Endothelial cell of umbilical vein (primary cell): Measurements from ENCODE around the gene EGF. TPM values are rescaled to one million over a fixed set of nuclear protein-coding genes. Genes with fewer than 3 reads are reported as not detected.
A peak's percentile ranks its signal among the peaks of the same experiment; 100 is the strongest.

ENCODE experiments used
- BruUV-seq: library from RNA; stranded (reverse); fragments of 400-500 nt; replicated peaks from 2 replicates; lab custom pipeline; 2021; lab: Mats Ljungman, UMichigan
- CTCF ChIA-PET: fragments of 300-600, 350-600 bp; sonication (Branson Sonifier 250); formaldehyde crosslinking; loops from one replicate; lab custom pipeline; 2021; ENCODE audit warnings: antibody characterized with exemption, inconsistent platforms; lab: Charles Lee
- POLR2A ChIA-PET: fragments of 300-600, 350-600 bp; sonication (Branson Sonifier 250); formaldehyde crosslinking; loops from one replicate; lab custom pipeline; 2021; ENCODE audit warnings: antibody characterized with exemption, inconsistent platforms; lab: Charles Lee
- DNase-seq: peaks from one replicate; pipeline ENCODE4 v3.0.0-alpha.2; 2011; ENCODE audit warnings: low read depth, low spot score
- FAIRE-seq: peaks from 2 replicates; lab custom pipeline; 2011; peaks lifted over from hg19 to GRCh38; lab: Jason Lieb, UNC
- H2AFZ ChIP-seq: 2 replicates; pipeline ENCODE4 v1.6.0; 2012; ENCODE audit warnings: low read depth, low read length, control low read depth, inconsistent platforms
- H3K27ac ChIP-seq: 2 replicates; pipeline ENCODE4 v1.5.1; 2011; ENCODE audit warnings: low read depth, mild to moderate bottlenecking, control low read depth, low read length, moderate library complexity; ENCODE audit not compliant: insufficient read depth
- H3K27me3 ChIP-seq, 2 experiments: 2 replicates each; pipeline versions ENCODE4 v1.6.0 to v1.6.1; 2011; ENCODE audit warnings: low read length in 2 of 2, mixed read lengths in 1 of 2; ENCODE audit not compliant: control insufficient read depth in 2 of 2, insufficient read depth in 2 of 2
- H3K36me3 ChIP-seq, 2 experiments: 2 replicates in 1 of 2; 3 replicates in 1 of 2; pipeline ENCODE4 v1.5.1; 2011; ENCODE audit warnings: low read length in 2 of 2, mild to moderate bottlenecking in 1 of 2, moderate library complexity in 1 of 2; ENCODE audit not compliant: control insufficient read depth in 2 of 2, insufficient read depth in 2 of 2; ENCODE audit errors: extremely low read depth in 1 of 2
- H3K4me1 ChIP-seq: 3 replicates; pipeline ENCODE4 v1.5.1; 2011; ENCODE audit warnings: mild to moderate bottlenecking, low read length; ENCODE audit not compliant: control insufficient read depth, insufficient read depth; ENCODE audit errors: extremely low read depth
- H3K4me2 ChIP-seq: 2 replicates; pipeline ENCODE4 v1.6.1; 2011; ENCODE audit warnings: low read length, control low read depth, mixed read lengths; ENCODE audit not compliant: insufficient read depth
- H3K4me3 ChIP-seq, 3 experiments: fragments of 200-600 bp in 1 of 3; sonication (generic), shearing (Covaris generic) in 1 of 3; replicated peaks in 1 of 3; 2 replicates each; pipeline ENCODE4 v1.5.1; 2011 to 2016; ENCODE audit warnings: control low read depth in 3 of 3, low read length in 3 of 3, mild to moderate bottlenecking in 2 of 3, inconsistent platforms in 1 of 3, low read depth in 1 of 3, moderate library complexity in 1 of 3; ENCODE audit not compliant: insufficient read depth in 1 of 3
- H3K79me2 ChIP-seq: 2 replicates; pipeline ENCODE4 v1.6.0; 2012; ENCODE audit warnings: low read length, inconsistent platforms; ENCODE audit not compliant: control insufficient read depth, insufficient read depth
- H3K9ac ChIP-seq: replicated peaks from 2 replicates; pipeline ENCODE3; 2011; ENCODE audit warnings: low read length, control low read depth; ENCODE audit not compliant: insufficient read depth; ENCODE audit errors: extremely low read depth
- H3K9me1 ChIP-seq: replicated peaks from 3 replicates; pipeline ENCODE4 v1.6.0; 2011; ENCODE audit warnings: mild to moderate bottlenecking, low read length; ENCODE audit not compliant: control insufficient read depth, insufficient read depth; ENCODE audit errors: extremely low read depth
- H3K9me3 ChIP-seq: replicated peaks from 2 replicates; pipeline ENCODE4 v1.5.1; 2012; ENCODE audit warnings: low read length, inconsistent platforms; ENCODE audit not compliant: control insufficient read depth, insufficient read depth
- H4K20me1 ChIP-seq: replicated peaks from 2 replicates; pipeline ENCODE3; 2011; ENCODE audit warnings: mild to moderate bottlenecking, low read length; ENCODE audit not compliant: control insufficient read depth, insufficient read depth; ENCODE audit errors: extremely low read depth
- FOS ChIP-seq: IDR thresholded peaks from 2 replicates; pipeline ENCODE4 v1.6.1; 2011; ENCODE audit warnings: mild to moderate bottlenecking, low read length, moderate library complexity, borderline replicate concordance; ENCODE audit not compliant: insufficient read depth
- GATA2 ChIP-seq: IDR thresholded peaks from 2 replicates; pipeline ENCODE4 v1.7.0; 2011; ENCODE audit warnings: low read depth, mild to moderate bottlenecking, moderate library complexity, mixed read lengths, low read length; ENCODE audit not compliant: insufficient read length, insufficient read depth
- JUN ChIP-seq: IDR thresholded peaks from 2 replicates; pipeline ENCODE4 v1.6.1; 2011; ENCODE audit warnings: borderline replicate concordance, low read depth; ENCODE audit not compliant: insufficient read length, insufficient read depth
- MYC ChIP-seq: IDR thresholded peaks from one replicate; pipeline ENCODE4 v1.6.1; 2011; ENCODE audit warnings: mild to moderate bottlenecking, low read depth, low read length
- POLR2A ChIP-seq: IDR thresholded peaks from 2 replicates; pipeline ENCODE4 v1.6.1; 2012; ENCODE audit warnings: low read depth, mild to moderate bottlenecking, control low read depth, low read length
- dilution Hi-C: fragments of 300-500 bp; cut with MboI; formaldehyde crosslinking; loops from one replicate; pipeline ENCODE4 v1.15.0; 2019; ENCODE audit warnings: low sequenced_read_pairs; ENCODE audit not compliant: extremely low pct_ligation_motif_present
- intact Hi-C: fragments of 100-400 bp; cut with micrococcal nuclease; formaldehyde crosslinking; loops from one replicate; pipeline ENCODE4 v1.10.0; 2022
- polyA plus RNA-seq, 4 experiments: library from polyadenylated mRNA; depleted of rRNA in 3 of 4; stranded (reverse) in 3 of 4; unstranded in 1 of 4; fragments of >200 nt; gene quantifications; 2 replicates each; pipeline versions ENCODE4 v1.2.1 to v1.2.3, GENCODE V29; 2011 to 2012; ENCODE audit warnings: missing spikeins in 1 of 4
- total RNA-seq: library from RNA; stranded (reverse); gene quantifications from 2 replicates; pipeline ENCODE4 v1.2.3, GENCODE V29; 2021
- TF ChIP-seq, protein P1 (sequence below), 2 donors: IDR thresholded peaks; 1 replicate in 1 of 2; 2 replicates in 1 of 2; pipeline ENCODE4 v1.5.1; 2011; ENCODE audit warnings: low read length in 2 of 2, mild to moderate bottlenecking in 2 of 2, moderate library complexity in 2 of 2, control low read depth in 1 of 2, inconsistent platforms in 1 of 2, low read depth in 1 of 2; ENCODE audit not compliant: insufficient read depth in 1 of 2; ENCODE audit errors: extremely low read depth in 1 of 2

Gene EGF
- total and polyA plus RNA-seq, 2 donors (not counting 3 experiments of a cell fraction or from before 2014, with no cell fraction given) = not detected

DNA sequence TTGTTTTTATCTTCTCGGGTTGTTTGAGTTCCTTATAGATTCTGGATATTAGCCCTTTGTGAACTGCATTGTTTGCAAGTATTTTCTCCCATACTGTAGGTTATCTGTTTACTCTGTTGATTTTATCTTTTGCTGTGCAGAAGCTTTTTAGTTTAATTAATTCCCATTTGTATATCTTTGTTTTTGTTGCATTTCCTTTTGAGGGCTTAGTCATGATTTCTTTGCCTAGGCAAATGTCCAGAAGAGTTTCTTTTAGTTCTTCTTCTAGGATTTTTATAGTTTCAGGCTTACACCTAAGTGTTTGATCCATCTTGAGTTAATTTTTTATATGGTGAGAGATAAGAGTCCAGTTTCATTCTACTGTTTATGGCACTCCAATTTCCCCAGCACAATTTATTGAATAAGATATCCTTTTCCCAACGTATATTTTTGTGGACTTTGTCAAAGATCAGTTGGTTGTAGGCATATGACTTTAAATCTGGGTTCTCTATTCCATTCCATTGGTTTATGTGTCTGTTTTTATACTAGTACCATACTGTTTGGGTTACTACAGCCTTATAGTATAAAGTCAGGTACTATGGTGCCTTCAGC is 54.3 kb downstream of the EGF start:
- intact Hi-C loops (no loop called here), dilution Hi-C loops (no loop called here)
- H3K4me1 ChIP-seq = peaks cover 26% of the 10 kb centered on the region
- POLR2A ChIA-PET = no interaction called here
- no peaks in the 10 kb centered on the region for H3K9me3 ChIP-seq
- DNase-seq (no peak), FAIRE-seq (no peak)
- H3K27ac ChIP-seq = no peak overlapping the region
- H3K9me1 ChIP-seq = no peaks in the 10 kb centered on the region
- H4K20me1 ChIP-seq = no peaks in the 10 kb centered on the region
- no peak overlapping the region for H3K9ac ChIP-seq
- BruUV-seq = no TSS peak
- H3K4me2 ChIP-seq = peak overlapping the region; percentile 21
- TF ChIP-seq, protein P1, sequence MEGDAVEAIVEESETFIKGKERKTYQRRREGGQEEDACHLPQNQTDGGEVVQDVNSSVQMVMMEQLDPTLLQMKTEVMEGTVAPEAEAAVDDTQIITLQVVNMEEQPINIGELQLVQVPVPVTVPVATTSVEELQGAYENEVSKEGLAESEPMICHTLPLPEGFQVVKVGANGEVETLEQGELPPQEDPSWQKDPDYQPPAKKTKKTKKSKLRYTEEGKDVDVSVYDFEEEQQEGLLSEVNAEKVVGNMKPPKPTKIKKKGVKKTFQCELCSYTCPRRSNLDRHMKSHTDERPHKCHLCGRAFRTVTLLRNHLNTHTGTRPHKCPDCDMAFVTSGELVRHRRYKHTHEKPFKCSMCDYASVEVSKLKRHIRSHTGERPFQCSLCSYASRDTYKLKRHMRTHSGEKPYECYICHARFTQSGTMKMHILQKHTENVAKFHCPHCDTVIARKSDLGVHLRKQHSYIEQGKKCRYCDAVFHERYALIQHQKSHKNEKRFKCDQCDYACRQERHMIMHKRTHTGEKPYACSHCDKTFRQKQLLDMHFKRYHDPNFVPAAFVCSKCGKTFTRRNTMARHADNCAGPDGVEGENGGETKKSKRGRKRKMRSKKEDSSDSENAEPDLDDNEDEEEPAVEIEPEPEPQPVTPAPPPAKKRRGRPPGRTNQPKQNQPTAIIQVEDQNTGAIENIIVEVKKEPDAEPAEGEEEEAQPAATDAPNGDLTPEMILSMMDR (IDR thresholded peaks at IDR 0.05; ENCODE audit: extremely low read depth in 1 of 2, insufficient read depth in 1 of 2, low read depth in 1 of 2, low read length in 2 of 2) = no peak
- TF ChIP-seq JUN = no peak
- CTCF ChIA-PET = no interaction called here
- H3K27me3 ChIP-seq = no peaks in the 10 kb centered on the region
- H3K79me2 ChIP-seq = no peaks in the 10 kb centered on the region
- no peaks in the 10 kb centered on the region for H3K36me3 ChIP-seq
- H2AFZ ChIP-seq = no peak overlapping the region
- H3K4me3 ChIP-seq = no peak overlapping the region

DNA sequence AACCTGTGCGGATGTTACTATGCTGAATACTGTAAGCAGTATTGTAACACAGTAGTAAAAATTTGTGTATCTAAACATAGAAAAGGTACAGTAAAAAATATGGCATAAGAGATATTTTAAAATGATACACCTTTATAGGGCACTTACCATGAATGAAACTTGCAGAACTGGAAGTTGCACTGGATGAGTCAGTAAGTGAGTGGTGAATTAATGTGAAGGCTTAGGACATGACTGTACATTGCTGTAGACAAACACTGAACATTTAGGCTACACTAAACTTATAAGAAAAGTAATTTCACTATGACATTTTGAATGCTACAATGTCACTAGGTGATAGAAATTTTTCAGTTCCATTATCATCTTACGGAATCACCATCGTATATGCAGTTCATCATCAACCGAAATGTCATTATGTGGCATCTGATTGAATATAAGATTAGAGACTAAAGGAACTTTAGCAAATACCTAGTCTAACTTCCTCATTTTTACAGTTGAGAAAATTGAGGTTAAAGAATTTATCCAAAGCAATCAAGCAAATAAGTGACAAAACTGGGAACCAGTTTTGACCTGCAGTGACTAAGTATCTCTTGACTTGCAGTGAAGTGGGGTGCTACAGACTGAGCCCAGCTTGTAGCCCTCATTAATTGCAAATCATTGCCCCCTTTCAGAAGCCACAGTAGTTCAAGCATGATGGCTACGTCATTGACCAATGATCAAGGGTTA is 55.3 kb downstream of the EGF start:
- no peak for FAIRE-seq

More for the DNA sequence above, 55.3 kb downstream of the EGF start:
- TF ChIP-seq POLR2A = no peak
- no peak for TF ChIP-seq MYC
- no peak for TF ChIP-seq GATA2
- peak; percentile 78 for TF ChIP-seq FOS
- dilution Hi-C loops = no loop called here
- ChIA-PET POLR2A (no interaction called here), CTCF (no interaction called here)
- H2AFZ ChIP-seq = no peak overlapping the region
- H3K9me1 ChIP-seq = no peaks in the 10 kb centered on the region
- H3K36me3 ChIP-seq = no peaks in the 10 kb centered on the region
- no peak overlapping the region for H3K27ac ChIP-seq
- peaks cover 26% of the 10 kb centered on the region for H3K4me1 ChIP-seq
- H3K27me3 ChIP-seq = no peaks in the 10 kb centered on the region
- H3K79me2 ChIP-seq = no peaks in the 10 kb centered on the region
- peak overlapping the region; percentile 14 for H3K4me2 ChIP-seq
- no peaks in the 10 kb centered on the region for H4K20me1 ChIP-seq
- DNase-seq = no peak
- no peak overlapping the region for H3K4me3 ChIP-seq
- intact Hi-C loops = no loop called here
- no peak overlapping the region for H3K9ac ChIP-seq
- no TSS peak for BruUV-seq
- H3K9me3 ChIP-seq = no peaks in the 10 kb centered on the region
